ENCODE results near the gene TNFRSF18.
"Not testable (repeated sequence)": the region's sequence is repeated elsewhere in the genome, so short reads cannot be mapped to it uniquely, and the experiment has no call there.

TNFRSF18 gene

GRCh38 chr1:1206376-1206965 lies at the start of gene TNFRSF18:
TNFRSF18 (minus strand) TSS chr1:1206592; CDS start chr1:1206571, 21 bp downstream.
- DNase-seq (ENCODE audit: low read depth in 3 of 3) = no peak

- DNase-seq (ENCODE audit: low read depth in 3 of 3) = no peak
These were observed 49.2 kb upstream of the TNFRSF18 start for GRCh38 chr1:1255611-1256010.

DNA sequence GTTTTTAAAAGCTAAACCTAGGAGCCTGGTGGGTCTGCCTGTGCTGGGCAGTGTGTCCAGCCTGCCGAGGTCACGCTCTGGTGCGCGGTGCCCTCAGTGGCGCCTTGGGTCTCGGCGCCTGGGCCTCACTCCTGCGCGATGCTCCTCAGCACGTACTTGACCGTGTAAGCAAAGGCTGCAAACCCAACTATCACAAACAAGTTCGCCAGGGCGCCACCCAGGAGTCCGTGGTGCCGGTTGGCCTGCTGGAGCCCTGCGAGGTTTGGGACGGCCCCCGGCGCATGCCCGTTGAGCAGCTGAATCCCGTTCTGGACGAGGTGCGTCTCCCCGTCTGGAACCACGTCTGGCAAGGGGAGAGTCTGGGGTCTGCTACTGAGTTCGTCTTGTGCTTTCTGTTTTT lies 48.7 kb upstream of the TNFRSF18 start:
- DNase-seq (ENCODE audit: low read depth in 3 of 3) = no peak

DNA sequence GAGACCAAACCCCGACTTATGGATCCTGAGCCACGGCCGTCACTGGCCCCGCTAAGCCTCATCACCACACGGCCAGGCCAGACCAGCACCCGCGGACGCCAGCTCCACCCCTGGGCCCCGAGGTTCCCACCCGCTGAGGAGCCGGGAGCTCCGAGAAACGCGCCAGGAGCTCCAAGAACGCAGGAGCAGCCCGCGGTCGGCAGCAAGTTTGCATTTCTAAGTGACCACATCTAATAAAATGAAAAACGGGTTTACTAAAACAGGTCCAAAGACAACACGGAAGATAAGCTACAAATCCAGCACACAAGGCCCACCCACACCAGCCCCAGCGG lies 48.2 kb upstream of the TNFRSF18 start:
- no peak for DNase-seq (ENCODE audit: low read depth in 3 of 3)

- no peak for DNase-seq (ENCODE audit: low read depth in 3 of 3)
These were observed 47.7 kb upstream of the TNFRSF18 start for GRCh38 chr1:1253972-1254666.

- no peak for DNase-seq (ENCODE audit: low read depth in 3 of 3)
These were observed 46.9 kb upstream of the TNFRSF18 start for GRCh38 chr1:1253314-1253713.

- DNase-seq (ENCODE audit: low read depth in 3 of 3) = peak; percentile 43 to 52 (median 46)
These were observed 44.4 kb upstream of the TNFRSF18 start for GRCh38 chr1:1250786-1251284.

DNA sequence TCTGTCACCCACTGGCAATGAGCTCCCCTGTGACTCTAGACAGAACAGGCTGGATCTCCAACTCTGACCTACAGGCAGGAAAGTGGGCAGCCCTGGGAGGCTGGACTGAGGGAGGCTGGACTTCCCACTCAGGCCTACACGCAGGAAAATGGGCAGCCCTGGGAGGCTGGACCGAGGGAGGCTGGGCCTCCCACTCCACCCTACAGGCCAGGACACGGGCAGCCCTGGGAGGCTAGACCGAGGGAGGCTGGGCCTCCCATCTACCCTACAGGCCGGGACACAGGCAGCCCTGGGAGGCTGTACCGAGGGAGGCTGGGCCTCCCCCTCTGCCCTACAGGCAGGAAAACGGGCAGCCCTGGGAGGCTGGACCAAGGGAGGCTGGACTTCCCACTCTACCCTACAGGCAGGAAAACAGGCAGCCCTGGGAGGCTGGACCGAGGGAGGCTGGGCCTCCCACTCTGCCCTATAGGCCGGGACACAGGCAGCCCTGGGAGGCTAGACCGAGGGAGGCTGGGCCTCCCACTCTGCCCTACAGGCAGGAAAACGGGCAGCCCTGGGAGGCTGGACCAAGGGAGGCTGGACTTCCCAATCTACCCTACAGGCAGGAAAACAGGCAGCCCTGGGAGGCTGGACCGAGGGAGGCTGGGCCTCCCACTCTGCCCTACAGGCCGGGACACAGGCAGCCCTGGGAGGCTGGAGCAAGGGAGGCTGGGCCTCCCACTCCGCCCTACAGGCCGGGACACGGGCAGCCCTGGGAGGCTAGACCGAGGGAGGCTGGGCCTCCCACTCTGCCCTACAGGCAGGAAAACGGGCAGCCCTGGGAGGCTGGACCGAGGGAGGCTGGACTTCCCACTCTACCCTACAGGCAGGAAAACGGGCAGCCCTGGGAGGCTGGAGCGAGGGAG lies 41.9 kb upstream of the TNFRSF18 start:
- not testable (repeated sequence) for DNase-seq (ENCODE audit: low read depth in 3 of 3)

DNA sequence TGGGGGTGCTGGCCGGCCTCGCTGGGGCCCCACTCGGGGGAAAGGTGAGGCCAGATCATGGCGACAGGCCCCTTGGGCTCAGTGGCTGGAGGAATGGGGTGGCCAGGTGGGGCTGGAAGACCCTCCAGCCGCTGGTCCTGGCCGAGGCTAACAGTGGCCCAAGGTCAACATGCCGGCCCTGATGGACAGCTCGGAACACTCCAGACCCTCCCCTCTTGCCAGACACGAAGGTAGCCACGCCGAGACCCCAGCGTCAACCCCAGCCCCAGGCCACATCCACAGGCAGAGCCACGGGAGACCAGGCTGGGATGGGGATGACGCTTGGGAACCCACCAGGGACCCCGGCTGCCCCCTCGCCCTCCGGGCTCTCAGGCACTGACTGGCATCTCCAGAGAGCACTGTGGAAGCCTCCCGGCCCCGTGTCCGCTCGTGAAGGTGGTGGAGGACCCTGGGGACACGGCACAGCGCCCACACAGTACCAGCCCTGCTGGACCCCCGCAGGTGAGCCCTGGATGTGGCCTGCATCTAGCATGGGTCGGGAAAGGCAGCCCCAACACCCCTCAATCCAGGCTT lies 41.0 kb upstream of the TNFRSF18 start:
- DNase-seq (ENCODE audit: low read depth in 3 of 3) = no peak

GRCh38 chr1:1246577-1247340 lies 40.4 kb upstream of the TNFRSF18 start, which contains the start of gene C1QTNF12:
C1QTNF12 (minus strand) TSS chr1:1246722; CDS start chr1:1246690, 32 bp downstream.
- no peak for DNase-seq (ENCODE audit: low read depth in 3 of 3)

DNA sequence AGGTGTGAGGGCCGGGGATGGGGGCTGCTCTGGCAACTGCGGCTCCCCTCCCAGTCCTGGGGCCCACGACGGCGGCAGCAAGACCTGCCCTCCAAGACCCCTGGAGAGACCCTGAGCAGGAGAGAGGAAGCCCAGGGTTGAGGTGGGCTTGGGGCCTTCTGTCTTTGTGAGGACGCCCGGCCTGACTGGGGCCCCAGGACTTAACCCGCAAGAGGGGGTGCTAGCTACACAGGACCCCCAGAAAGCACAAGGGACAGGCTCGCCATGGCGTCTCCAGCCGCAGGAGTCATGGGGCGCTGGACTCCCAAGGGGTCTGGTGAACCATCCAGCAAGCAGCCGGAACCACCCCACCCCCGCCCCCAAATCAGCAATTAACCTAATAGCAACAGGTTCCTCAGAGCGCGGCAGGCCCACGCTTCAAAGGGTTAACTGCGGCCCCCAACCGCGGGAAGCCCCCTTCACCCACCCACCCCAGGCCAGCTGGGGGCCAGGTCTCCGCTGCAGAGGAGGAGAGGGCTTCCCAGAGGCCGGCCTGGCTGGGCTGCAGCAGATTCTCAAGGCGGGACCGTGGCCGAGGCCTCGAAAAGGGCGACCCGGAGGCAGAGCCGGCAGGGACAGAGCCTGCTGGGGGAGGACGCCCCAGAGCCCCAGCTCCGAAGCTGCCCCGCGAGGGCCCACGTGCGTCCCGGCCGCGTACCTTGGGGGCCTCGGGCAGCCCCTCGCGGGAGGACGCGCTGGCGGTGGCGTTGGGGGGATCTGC lies 39.6 kb upstream of the TNFRSF18 start:
- no peak for DNase-seq (ENCODE audit: low read depth in 3 of 3)

GRCh38 chr1:1245178-1245816 lies 38.9 kb upstream of the TNFRSF18 start:
- DNase-seq (ENCODE audit: low read depth in 3 of 3) = no peak

GRCh38 chr1:1244192-1244811 lies 37.9 kb upstream of the TNFRSF18 start:
- no peak for DNase-seq (ENCODE audit: low read depth in 3 of 3)

- no peak for DNase-seq (ENCODE audit: low read depth in 3 of 3)
These were observed 37.4 kb upstream of the TNFRSF18 start for GRCh38 chr1:1243807-1244191.

DNA sequence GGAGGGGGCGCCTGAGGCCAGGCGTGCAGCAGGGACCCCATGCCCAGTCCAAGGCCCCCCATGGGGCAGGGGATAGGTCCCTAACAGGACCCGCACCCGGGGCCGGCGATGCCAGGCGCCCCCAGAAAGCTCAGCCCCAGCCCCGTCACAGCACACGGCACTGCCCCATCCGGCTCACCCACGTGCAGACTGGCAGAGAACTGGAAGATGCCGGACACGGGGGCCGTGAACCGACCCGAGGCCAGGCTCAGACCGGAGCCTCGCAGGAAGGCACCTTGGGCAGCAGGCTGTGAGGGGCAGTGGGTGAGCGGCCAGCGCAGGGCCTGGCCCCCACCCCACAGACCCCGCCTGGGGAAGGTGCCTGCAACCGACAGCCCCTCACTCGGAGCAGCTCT lies 36.9 kb upstream of the TNFRSF18 start:
- no peak for DNase-seq (ENCODE audit: low read depth in 3 of 3)

DNA sequence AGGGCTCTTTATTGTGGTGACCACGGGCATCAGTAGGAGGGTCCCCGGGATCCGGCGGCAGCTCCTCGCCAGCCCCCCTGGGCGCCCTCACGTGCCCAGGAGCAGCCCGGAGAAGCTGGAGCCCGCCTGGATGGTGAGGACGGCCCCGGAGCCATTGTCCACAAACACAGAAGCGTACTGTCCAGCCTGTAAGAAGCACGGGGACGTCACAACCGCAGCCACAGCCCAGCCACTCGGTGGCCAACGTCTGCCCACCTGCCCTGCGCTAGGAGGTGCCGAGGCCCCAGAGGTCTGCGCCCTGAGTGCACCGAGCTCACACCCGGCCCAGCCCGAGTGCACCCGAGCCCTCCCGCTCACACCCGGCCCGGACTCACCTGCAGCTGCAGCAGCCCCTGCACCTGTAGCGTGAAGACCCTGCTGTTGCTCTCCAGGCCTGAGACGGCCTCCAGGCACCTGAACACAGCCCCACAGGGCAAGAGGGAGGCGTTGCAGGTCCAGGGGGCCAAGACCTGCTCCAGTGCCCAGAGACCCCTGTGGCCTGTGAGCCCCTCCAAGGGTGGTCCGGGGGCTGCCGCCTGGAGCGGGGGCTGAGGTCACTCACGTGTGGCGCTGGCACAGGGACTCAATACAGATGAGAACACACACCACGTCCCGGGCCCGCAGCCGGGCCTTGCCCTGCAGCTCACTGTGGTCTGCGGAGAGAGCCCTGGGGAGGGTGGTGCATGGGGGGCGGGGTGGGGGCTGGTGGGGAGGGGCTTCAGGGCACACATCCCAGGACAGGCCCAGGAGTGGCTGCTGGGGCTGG lies 36.3 kb upstream of the TNFRSF18 start:
- no peak for DNase-seq (ENCODE audit: low read depth in 3 of 3)

GRCh38 chr1:1241588-1242219 lies 35.3 kb upstream of the TNFRSF18 start:
- no peak for DNase-seq (ENCODE audit: low read depth in 3 of 3)

All from stimulated activated CD4-positive, alpha-beta T cell treated with anti-CD3 and anti-CD28 coated beads, TNF-alpha, amount 100 ng/mL, for 4 hours (primary cell).